ENCODE results near the gene VWA5B1.
A peak's percentile ranks its signal among the peaks of the same experiment; 100 is the strongest.

VWA5B1 gene

GRCh38 chr1:20349971-20350370 is 59.3 kb downstream of the VWA5B1 start:
- no peak for DNase-seq

- no peak for DNase-seq
These were observed 59.7 kb downstream of the VWA5B1 start for GRCh38 chr1:20350421-20350820.

DNA sequence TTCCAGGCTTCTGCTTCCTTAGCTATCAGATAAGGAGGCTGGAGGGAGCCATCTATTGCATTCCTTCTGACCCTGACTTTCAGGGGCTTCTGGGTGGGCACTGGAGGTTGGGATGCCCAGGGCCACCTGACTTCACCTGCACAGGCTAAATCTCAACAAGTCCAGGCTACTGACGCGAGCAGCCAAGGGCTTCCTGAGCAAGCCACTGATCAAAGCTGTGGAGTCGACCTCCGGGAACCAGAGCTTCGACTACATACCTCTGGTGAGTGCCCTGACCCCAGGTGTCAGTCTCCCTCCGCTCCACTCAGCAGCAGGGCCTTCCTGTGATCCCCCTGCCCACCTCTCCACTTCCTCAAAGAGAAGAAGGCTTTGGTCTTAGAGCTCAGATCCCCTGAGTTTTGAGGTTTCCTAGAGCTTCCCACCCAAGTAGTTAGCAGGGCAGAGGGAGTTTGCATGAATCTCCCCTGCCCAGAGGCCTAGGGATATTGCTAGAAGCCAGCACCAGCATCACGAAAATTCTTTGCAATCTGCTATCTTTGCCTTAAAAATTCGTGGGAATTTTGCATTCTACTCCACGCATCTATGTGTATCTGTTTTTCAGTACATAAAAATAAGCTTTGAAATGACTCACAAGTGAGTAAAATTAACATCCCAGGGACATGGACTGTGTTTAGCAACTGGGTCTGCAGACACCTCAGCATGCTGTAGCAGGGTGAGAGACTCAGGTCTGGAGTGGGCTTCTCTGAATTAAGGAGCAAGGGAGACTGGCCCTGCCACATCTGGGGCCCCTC is 61.4 kb downstream of the VWA5B1 start:
- DNase-seq, result no peak

DNA sequence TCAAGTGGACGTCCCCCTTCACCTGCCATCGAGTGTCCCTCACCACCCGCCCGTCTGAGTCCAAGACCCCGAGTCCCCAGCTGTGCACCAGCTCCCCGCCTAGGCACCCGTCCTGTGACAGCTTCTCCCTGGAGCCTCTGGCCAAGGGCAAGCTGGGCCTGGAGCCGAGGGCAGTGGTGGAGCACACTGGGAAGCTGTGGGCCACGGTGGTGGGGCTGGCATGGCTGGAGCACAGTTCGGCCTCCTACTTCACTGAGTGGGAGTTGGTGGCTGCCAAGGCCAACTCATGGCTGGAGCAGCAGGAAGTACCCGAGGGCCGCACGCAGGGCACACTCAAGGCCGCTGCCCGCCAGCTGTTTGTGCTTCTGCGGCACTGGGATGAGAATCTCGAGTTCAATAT is 63.2 kb downstream of the VWA5B1 start:
- no peak for DNase-seq

DNA sequence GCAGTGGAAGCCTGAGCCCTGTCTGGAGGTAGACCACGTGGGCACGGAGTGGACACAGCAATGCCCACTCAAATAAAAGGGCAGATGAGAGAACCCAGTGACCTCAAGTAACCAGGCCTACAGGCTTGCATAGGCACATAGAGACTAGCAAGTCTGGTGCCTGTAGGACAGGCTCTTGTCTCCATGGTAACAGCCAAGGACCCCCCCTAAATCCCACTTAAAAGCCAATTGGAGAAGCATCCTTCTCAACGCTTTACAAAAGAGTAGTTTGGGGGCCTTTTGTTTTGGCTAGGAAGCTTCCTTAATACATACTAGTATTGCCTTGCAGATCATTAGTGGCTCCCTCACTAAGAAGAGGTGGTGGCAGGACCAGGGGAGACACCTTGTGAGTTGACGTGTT is 63.9 kb downstream of the VWA5B1 start:
- no peak for DNase-seq

DNA sequence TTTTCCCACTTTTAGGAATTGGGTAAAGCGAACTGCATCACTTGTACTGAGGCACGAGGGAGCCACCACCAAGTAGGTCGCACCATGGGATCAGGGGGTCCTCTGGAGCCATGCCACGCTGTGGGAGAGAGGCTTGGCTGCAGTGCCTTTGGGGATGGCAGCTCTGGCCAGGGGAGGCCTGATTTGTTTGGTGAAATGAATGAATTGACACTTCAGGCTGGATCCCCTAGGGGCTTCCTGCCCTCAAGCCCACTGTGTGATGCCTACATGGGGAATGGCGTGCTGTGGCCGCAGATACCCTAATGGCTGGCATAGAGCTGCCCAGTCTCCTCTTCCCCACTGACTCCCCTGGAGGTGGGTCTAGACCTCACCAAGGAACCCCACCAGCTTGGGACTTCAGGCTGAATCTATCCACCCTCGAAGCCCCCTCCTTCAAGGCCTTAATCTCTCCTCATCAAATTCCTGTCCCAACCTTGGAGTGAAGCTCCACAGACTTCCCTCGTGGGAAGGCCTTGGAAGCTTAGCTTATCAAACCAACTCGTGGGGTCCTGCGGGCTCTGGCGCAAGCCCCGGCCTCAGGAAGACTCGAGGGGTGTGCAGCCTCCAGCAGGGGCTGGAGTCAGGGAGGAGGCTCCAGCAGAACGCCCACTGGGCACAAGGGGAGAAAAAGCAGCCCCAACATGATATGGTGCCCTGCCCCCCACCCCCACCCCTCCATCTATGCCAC is 64.6 kb downstream of the VWA5B1 start:
- DNase-seq, result no peak

- no peak for DNase-seq
These were observed 65.4 kb downstream of the VWA5B1 start for GRCh38 chr1:20355828-20356735.

DNA sequence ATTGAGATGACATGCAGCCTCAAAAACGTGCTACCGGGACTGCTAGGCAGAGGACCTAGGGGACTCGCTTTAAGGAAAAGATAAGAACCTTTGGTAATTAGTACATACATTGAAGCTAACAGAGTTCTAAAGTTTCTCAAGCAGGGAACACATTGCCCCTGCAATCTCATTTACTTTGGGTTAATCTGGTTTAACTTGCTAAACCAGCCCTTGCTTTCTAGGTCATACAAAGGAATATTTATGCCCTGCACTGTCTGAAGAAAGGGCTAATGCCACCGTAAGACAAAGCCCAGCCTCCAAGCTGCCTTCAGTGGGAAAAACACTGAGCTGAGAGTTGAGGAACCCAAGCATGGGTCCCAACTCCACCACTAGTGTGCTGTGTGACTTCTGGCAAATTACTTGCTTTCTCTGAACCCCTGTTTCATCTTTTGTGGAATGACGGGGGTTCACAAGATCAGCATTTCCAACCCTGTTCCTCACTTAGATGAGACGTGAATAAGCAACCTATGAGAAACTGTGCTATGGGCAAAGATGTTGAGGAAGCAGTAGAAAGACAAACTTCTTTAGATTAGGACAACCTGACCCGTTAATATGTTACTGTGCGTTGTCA is 66.3 kb downstream of the VWA5B1 start:
- DNase-seq, result no peak

DNA sequence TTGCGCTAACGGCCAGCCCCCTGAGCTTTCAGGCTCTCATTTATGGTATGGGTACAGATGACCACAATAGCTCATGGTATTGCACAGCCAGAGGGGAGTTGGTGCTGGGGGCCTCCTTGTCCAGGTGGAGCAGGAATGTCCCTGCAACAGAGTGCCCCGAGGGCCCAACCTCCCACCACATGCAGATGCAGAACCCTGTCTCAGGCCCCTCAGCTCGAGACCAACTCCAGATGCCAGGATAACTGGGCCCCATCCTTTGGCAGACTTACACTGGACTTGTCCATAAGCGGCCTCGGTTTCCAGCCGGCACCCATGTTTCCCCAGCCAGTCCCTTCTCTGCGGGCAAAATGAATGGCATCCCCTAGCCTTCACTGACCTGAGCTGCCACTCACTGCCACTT is 67.1 kb downstream of the VWA5B1 start:
- DNase-seq, result no peak

DNA sequence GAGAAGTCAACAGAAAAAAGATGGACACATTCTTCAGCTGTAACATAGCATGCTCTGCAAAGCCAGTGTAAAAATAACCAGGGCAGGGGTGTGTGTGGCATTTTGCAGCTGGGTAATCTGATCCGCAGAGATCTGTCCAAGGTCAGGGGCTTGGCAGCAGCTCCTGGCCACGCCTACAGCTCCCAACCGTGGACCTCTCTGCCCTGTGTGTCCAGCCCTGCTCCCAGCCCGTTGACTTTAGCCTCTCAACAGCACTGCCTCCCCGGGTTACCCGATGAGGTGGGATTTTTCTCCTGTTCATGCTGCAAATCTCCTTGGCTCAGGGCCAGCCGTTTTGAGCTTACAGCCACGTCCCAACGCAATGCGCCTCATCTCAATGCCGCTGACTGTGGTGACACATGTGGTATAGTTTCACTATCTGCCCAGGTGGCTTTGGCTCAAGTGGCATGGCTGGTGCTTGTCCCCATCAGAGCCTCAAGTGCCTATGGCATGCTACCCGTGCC is 68.1 kb downstream of the VWA5B1 start:
- DNase-seq, result no peak

GRCh38 chr1:20359451-20360330 is 69.0 kb downstream of the VWA5B1 start:
- peak; percentile 4 for DNase-seq

GRCh38 chr1:20361401-20361800 is 70.7 kb downstream of the VWA5B1 start:
- no peak for DNase-seq

DNA sequence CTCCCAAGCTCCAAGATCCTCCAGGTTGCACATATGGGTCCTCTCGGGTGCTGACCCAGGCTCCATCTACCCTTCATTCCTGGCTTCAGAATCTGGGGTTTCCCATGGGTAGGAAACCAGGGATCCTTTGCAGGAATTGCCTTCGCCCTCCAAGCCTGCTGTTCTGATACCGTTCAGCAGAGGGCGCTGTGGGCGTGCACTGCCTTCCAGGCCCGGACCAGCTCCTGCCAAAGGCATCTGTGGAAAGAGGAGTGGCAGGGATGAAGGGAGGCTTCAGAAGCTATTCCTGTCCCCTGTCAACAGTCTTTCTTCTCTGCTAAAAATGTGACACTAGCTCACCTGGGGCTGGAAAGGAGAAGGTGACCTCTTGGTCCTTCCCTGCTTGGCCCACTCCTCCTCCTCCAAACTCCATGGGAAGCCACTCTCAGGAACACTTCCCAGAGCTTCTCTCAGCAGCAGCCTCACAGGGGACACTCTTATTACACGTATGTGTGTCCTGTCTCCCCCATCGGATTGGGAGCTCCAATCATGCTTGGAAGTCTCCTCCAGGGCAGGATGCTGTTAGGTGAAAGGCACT is 71.2 kb downstream of the VWA5B1 start:
- DNase-seq, result no peak

DNA sequence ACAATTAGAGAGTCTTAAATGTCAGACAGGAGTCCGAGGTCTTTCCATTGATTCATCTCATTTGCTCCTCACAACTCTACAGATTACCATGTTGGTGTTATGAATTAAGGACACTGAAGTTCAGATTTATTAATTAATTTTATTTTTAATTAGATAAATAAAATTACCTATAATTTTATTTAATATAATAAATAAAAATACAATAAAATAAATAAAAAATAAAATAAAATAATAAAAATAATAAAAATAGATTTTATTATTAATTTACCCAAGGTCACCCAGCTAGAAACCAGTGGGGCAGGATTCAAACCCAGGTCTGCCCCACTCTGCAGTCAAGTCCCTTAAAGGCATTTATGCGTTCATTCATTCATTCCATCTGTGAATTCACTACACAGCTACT is 72.2 kb downstream of the VWA5B1 start:
- DNase-seq, result no peak

GRCh38 chr1:20365421-20366055 is 74.9 kb downstream of the VWA5B1 start:
- no peak for DNase-seq

GRCh38 chr1:20366056-20366462 is 75.4 kb downstream of the VWA5B1 start:
- no peak for DNase-seq

DNA sequence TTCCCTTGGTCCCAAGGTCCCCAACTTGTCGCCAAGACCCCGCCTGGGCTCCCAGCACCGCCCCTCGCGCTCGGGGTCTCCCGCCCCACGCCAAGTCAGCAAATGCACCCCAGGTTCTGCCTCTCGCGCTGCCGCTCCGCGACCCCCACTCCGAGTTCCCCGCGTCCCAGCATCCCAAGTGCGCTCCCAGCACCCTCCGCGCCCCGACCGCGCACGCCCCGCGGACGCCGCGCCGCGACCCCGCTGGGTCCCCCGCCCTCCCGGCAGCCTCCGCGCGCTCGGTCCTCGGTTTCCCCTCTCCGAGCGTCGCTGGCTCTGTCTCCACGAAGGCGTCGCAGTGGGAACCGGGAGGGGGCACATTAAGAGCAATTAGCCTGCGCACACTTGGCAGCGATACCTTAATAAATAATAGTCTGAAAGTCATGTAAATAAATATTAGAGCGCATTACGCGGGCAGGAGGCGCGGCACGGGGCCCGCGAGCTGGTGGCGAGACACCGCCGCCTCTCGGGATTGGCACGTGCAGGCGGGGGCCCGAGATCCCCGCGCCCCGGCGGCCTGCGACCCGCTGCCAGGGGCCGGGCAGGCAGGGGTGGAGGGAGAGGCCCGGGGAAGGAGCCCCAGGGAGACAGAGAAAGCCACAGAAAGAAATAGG is 75.9 kb downstream of the VWA5B1 start:
- DNase-seq, result no peak

DNA sequence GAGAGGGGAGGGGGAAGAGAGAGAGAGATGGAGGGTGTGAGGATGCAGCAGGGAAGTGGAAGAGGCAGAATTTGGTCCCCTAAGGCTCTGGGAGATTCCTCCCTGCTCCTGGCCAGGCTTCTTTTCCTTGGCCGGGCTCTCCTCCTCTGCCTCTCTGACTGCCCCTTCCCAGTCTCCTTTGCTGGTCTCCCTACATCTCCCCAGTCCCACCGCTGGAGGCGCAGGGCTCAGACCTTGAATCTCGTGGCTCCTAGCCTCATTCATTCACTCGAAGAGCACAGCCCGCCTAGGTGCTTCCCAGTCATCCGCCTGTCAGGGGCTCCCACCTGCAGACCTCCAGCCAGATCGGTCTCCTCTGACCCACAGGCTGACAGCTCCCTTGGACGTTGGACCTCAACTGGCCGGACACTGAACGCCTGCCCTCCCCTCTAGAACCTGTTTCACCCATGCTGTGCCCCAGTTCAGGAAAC is 76.5 kb downstream of the VWA5B1 start:
- DNase-seq, result no peak

GRCh38 chr1:20367626-20368025 is 77.0 kb downstream of the VWA5B1 start:
- DNase-seq, result no peak

GRCh38 chr1:20368866-20369470 is 78.3 kb downstream of the VWA5B1 start:
- no peak for DNase-seq
